ENCODE measurements around the gene C16orf82.

DNA sequence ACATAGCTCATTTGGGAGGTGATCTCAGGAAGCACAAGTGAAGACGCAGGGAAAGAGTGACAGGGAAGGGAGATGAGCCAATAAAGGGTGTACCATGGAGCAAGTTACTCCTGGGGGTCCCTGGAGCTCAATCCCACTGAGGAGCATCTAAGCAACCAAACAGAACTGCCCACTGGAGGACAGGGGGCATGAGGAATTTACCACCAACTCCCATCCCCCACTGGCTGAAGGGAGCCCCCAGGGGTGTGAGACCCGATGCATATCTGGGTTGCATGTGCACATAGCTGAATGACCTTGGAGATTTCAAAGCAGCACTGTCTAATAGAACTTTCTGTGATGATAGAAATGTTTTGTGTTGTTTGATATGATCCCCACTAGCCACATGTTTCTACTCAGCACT is 29.6 kb downstream of the C16orf82 start:
- TF ChIP-seq, protein P1, sequence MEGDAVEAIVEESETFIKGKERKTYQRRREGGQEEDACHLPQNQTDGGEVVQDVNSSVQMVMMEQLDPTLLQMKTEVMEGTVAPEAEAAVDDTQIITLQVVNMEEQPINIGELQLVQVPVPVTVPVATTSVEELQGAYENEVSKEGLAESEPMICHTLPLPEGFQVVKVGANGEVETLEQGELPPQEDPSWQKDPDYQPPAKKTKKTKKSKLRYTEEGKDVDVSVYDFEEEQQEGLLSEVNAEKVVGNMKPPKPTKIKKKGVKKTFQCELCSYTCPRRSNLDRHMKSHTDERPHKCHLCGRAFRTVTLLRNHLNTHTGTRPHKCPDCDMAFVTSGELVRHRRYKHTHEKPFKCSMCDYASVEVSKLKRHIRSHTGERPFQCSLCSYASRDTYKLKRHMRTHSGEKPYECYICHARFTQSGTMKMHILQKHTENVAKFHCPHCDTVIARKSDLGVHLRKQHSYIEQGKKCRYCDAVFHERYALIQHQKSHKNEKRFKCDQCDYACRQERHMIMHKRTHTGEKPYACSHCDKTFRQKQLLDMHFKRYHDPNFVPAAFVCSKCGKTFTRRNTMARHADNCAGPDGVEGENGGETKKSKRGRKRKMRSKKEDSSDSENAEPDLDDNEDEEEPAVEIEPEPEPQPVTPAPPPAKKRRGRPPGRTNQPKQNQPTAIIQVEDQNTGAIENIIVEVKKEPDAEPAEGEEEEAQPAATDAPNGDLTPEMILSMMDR (IDR thresholded peaks at IDR 0.05; ENCODE audit: low read depth, low read length, poor library complexity, severe bottlenecking): no peak
- no peak for TF ChIP-seq EZH2phosphoT487 (IDR thresholded peaks at IDR 0.05; ENCODE audit: borderline replicate concordance, low read length)

Data from DOHH2 (cell line).